Osteocyte (in vitro differentiated cells): ENCODE results near the gene RHCG. TPM values are rescaled to one million over a fixed set of nuclear protein-coding genes. Genes with fewer than 3 reads are reported as not detected.

Experiments
- DNase-seq: peaks from one replicate; pipeline ENCODE4 v3.0.0; 2021; ENCODE audit warnings: mixed read lengths; ENCODE audit not compliant: unreplicated experiment; ENCODE audit errors: extremely low spot score
- H3K27ac Mint-ChIP-seq: one replicate; pipeline ENCODE4 v1.8.0; 2021; ENCODE audit warnings: mild to moderate bottlenecking, mixed read lengths; ENCODE audit not compliant: unreplicated experiment
- H3K27me3 Mint-ChIP-seq: one replicate; pipeline ENCODE4 v1.8.0; 2021; ENCODE audit warnings: mixed read lengths; ENCODE audit not compliant: unreplicated experiment
- H3K36me3 Mint-ChIP-seq: one replicate; pipeline ENCODE4 v1.8.0; 2021; ENCODE audit warnings: mixed read lengths; ENCODE audit not compliant: unreplicated experiment
- H3K4me1 Mint-ChIP-seq: one replicate; pipeline ENCODE4 v1.8.0; 2021; ENCODE audit warnings: mixed read lengths; ENCODE audit not compliant: unreplicated experiment
- H3K4me3 Mint-ChIP-seq: one replicate; pipeline ENCODE4 v1.8.0; 2021; ENCODE audit warnings: mild to moderate bottlenecking, moderate library complexity, mixed read lengths; ENCODE audit not compliant: unreplicated experiment
- H3K9me3 Mint-ChIP-seq: one replicate; pipeline ENCODE4 v1.8.0; 2021; ENCODE audit warnings: mixed read lengths; ENCODE audit not compliant: unreplicated experiment
- CTCF ChIP-seq: fragments of 200-600 bp; sonication (generic); IDR thresholded peaks from 2 replicates; pipeline ENCODE4 v1.5.0; 2021; ENCODE audit warnings: antibody characterized with exemption, mild to moderate bottlenecking, moderate library complexity
- total RNA-seq: library from RNA; stranded (reverse); gene quantifications from 2 replicates; pipeline ENCODE4 v1.2.1, GENCODE V29; 2021

RHCG gene
- total RNA-seq, 1 donor from 2014 or later = not detected

- DNase-seq = no peak
- no peaks in the 10 kb centered on the region for H3K4me1 Mint-ChIP-seq
- H3K36me3 Mint-ChIP-seq = no peaks in the 10 kb centered on the region
- H3K9me3 Mint-ChIP-seq = no peaks in the 10 kb centered on the region
- H3K27me3 Mint-ChIP-seq = peaks cover 45% of the 10 kb centered on the region
- no peak overlapping the region for H3K27ac Mint-ChIP-seq
- H3K4me3 Mint-ChIP-seq = no peak overlapping the region
- no peak for TF ChIP-seq CTCF
Observed at GRCh38 chr15:89423981-89424380, 72.4 kb downstream of the RHCG start.

Other genes with a start within 250 kb of the RHCG start
- 52.0 and 60.8 TPM in 2 replicates for gene POLG, start 161.8 kb downstream of the RHCG start, total RNA-seq
- 2.1 and 2.3 TPM in 2 replicates for gene TICRR, start 78.9 kb upstream of the RHCG start, total RNA-seq
- 18.2 and 20.0 TPM in 2 replicates for gene KIF7, start 158.9 kb upstream of the RHCG start, total RNA-seq
- 0.70 and 0.84 TPM in 2 replicates for gene PLIN1, start 182.8 kb upstream of the RHCG start, total RNA-seq
- 4.6 and 5.6 TPM in 2 replicates for gene PEX11A, start 194.2 kb upstream of the RHCG start, total RNA-seq
- 0.19 TPM in 1 of 2 replicates, not detected in the other for gene WDR93, start 194.2 kb upstream of the RHCG start, total RNA-seq